ENCODE measurements around the gene ATXN10. TPM values are rescaled to one million over a fixed set of nuclear protein-coding genes. Genes with fewer than 3 reads are reported as not detected.
"Not testable (repeated sequence)": the region's sequence is repeated elsewhere in the genome, so short reads cannot be mapped to it uniquely, and the experiment has no call there.

Gene ATXN10
- total RNA-seq, 1 experiment from 2014 or later = 303 TPM

- peak overlapping the region; percentile 76 for H3K4me2 ChIP-seq
- intact Hi-C loops (cut with micrococcal nuclease; ENCODE audit: unreplicated experiment) = no loop called here
- H4K20me1 ChIP-seq (ENCODE audit: insufficient read depth) = no peaks in the 10 kb centered on the region
- H3K27ac ChIP-seq = peak overlapping the region; percentile 97
- DNase-seq = no peak
- peaks cover 33% of the 10 kb centered on the region for H3K36me3 ChIP-seq (ENCODE audit: low read depth)
- H3K79me2 ChIP-seq (ENCODE audit: low read depth) = peaks cover 100% of the 10 kb centered on the region
- peaks cover 60% of the 10 kb centered on the region for H3F3A ChIP-seq (ENCODE audit: insufficient read depth, low read depth)
- H3K9me2 ChIP-seq (ENCODE audit: insufficient read depth) = no peaks in the 10 kb centered on the region
- peaks cover 98% of the 10 kb centered on the region for H3K4me1 ChIP-seq (replicated peaks; ENCODE audit: insufficient read depth)
- POLR2A ChIA-PET (ENCODE audit: unreplicated experiment) = interaction anchor here (0.6 to 0.8 kb wide), 5 partner anchors 9 to 123 kb away, joined by 3 to 11 read pairs (median 3); no protein-coding TSS in a partner anchor
- no peaks in the 10 kb centered on the region for H3K27me3 ChIP-seq (ENCODE audit: insufficient read depth, low read depth)
- TF ChIP-seq EZH2 (IDR thresholded peaks at IDR 0.05; ENCODE audit: low read depth) (no peak), CTCF (conservative IDR thresholded peaks at IDR 0.05) (no peak)
- no peaks in the 10 kb centered on the region for H3K9me3 ChIP-seq (ENCODE audit: insufficient read depth, low read depth)
- CTCF ChIA-PET = interaction anchor here (0.5 kb wide), 1 partner anchor 22 kb away, joined by 3 read pairs; no protein-coding TSS in a partner anchor
- BruUV-seq (replicated peaks) = no TSS peak
- no peak overlapping the region for H3K4me3 ChIP-seq
- no peak overlapping the region for H2AFZ ChIP-seq
These were observed 7.6 kb downstream of the ATXN10 start for GRCh38 chr22:45678961-45679912.

GRCh38 chr22:45680932-45681700 lies 9.5 kb downstream of the ATXN10 start:
- no peaks in the 10 kb centered on the region for H3K9me3 ChIP-seq (ENCODE audit: insufficient read depth, low read depth)
- H2AFZ ChIP-seq = no peak overlapping the region
- peaks cover 70% of the 10 kb centered on the region for H3F3A ChIP-seq (ENCODE audit: insufficient read depth, low read depth)
- no peaks in the 10 kb centered on the region for H3K9me2 ChIP-seq (ENCODE audit: insufficient read depth)
- peak overlapping the region; percentile 97 for H3K27ac ChIP-seq
- DNase-seq = peak; percentile 34 to 89
- BruUV-seq (replicated peaks) = no TSS peak
- POLR2A ChIA-PET (ENCODE audit: unreplicated experiment) = interaction anchor here (0.5 to 0.9 kb wide), 5 partner anchors 9 to 486 kb away, joined by 4 to 18 read pairs (median 6); partner anchors contain the start of gene ATXN10
- intact Hi-C loops (cut with micrococcal nuclease; ENCODE audit: unreplicated experiment) = loop anchor here (2.0 kb wide), 1 partner anchor 96 kb away; no protein-coding TSS in a partner anchor
- H3K4me2 ChIP-seq = peak overlapping the region; percentile 76
- peak overlapping the region; percentile 36 for H3K4me3 ChIP-seq
- TF ChIP-seq EZH2 (IDR thresholded peaks at IDR 0.05; ENCODE audit: low read depth) (no peak), CTCF (conservative IDR thresholded peaks at IDR 0.05) (no peak)
- H3K36me3 ChIP-seq (ENCODE audit: low read depth) = peaks cover 22% of the 10 kb centered on the region
- CTCF ChIA-PET = no interaction called here
- no peaks in the 10 kb centered on the region for H3K27me3 ChIP-seq (ENCODE audit: insufficient read depth, low read depth)
- H3K79me2 ChIP-seq (ENCODE audit: low read depth) = peaks cover 100% of the 10 kb centered on the region
- peaks cover 100% of the 10 kb centered on the region for H3K4me1 ChIP-seq (replicated peaks; ENCODE audit: insufficient read depth)
- H4K20me1 ChIP-seq (ENCODE audit: insufficient read depth) = no peaks in the 10 kb centered on the region

DNA sequence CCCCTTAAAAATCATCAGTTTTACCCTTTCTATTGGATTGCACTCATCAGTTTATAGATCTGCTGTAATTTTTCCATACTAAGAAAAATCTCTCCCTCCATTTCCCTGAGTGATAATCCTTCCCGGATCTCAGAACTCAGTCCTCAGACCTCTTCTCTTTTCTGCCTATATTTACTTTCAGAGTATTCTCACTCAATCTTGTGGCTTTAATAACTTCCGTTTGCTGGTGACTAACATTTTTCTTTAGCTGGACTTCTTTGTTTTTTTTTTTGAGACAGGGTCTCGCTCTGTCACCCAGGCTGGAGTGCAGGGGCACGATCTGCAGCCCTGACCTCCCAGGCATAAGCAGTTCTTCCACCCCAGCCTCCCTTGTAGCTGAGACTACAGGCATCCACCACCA lies 10.4 kb downstream of the ATXN10 start:
- Histone ChIP-seq H3K36me3 (ENCODE audit: low read depth) (peaks cover 16% of the 10 kb centered on the region; the same call in 1 of the 2 replicates), H3K4me1 (replicated peaks; ENCODE audit: insufficient read depth) (peaks cover 100% of the 10 kb centered on the region), H3K27ac (peak overlapping the region; percentile 97), H3F3A (ENCODE audit: insufficient read depth, low read depth) (peaks cover 78% of the 10 kb centered on the region), H2AFZ (no peak overlapping the region), H3K4me3 (peak overlapping the region; percentile 36; the same call in 1 of the 2 replicates), H4K20me1 (ENCODE audit: insufficient read depth) (no peaks in the 10 kb centered on the region), H3K79me2 (ENCODE audit: low read depth) (peaks cover 100% of the 10 kb centered on the region), H3K27me3 (ENCODE audit: insufficient read depth, low read depth) (no peaks in the 10 kb centered on the region), H3K9me2 (ENCODE audit: insufficient read depth) (no peaks in the 10 kb centered on the region), H3K9me3 (ENCODE audit: insufficient read depth, low read depth) (no peaks in the 10 kb centered on the region), H3K4me2 (peak overlapping the region; percentile 76)
- intact Hi-C loops (cut with micrococcal nuclease; ENCODE audit: unreplicated experiment) = no loop called here
- no peak for DNase-seq
- ChIA-PET POLR2A (ENCODE audit: unreplicated experiment) (interaction anchor here (0.6 kb wide), 1 partner anchor 217 kb away, joined by 4 read pairs; no protein-coding TSS in a partner anchor), CTCF (no interaction called here)
- BruUV-seq (replicated peaks) = no TSS peak
- no peak for TF ChIP-seq CTCF (conservative IDR thresholded peaks at IDR 0.05)
- TF ChIP-seq EZH2 (IDR thresholded peaks at IDR 0.05; ENCODE audit: low read depth) = no peak

DNA sequence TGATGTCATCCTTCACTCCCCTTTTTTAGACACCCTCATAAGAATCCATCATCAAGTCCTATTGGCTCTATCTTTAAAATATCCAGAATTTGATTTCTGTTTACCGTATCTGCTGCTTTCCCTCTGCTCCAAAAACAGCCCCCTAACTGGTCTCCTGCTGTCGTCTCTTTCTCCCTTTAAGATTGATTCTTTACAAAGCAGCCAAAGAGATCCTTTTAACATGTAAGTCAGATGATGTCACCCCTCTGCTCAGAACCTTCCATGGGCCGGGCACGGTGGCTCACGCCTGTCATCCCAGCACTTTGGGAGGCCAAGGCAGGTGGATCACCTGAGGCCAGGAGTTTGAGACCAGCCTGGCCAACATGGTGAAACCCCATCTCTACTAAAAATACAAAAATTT lies 11.1 kb downstream of the ATXN10 start:
- Histone ChIP-seq H3K4me2 (peak overlapping the region; percentile 76; the same call in 1 of the 2 replicates), H3K36me3 (ENCODE audit: low read depth) (peaks cover 19% of the 10 kb centered on the region; the same call in 1 of the 2 replicates), H3F3A (ENCODE audit: insufficient read depth, low read depth) (peaks cover 83% of the 10 kb centered on the region), H3K79me2 (ENCODE audit: low read depth) (peaks cover 100% of the 10 kb centered on the region), H3K4me1 (replicated peaks; ENCODE audit: insufficient read depth) (peaks cover 100% of the 10 kb centered on the region), H3K27ac (peak overlapping the region; percentile 97)
- H2AFZ ChIP-seq; H4K20me1 ChIP-seq (ENCODE audit: insufficient read depth); H3K9me2 ChIP-seq (ENCODE audit: insufficient read depth); H3K9me3 ChIP-seq (ENCODE audit: insufficient read depth, low read depth); intact Hi-C loops (cut with micrococcal nuclease; ENCODE audit: unreplicated experiment); H3K4me3 ChIP-seq; DNase-seq; BruUV-seq (replicated peaks); POLR2A ChIA-PET (ENCODE audit: unreplicated experiment); CTCF ChIA-PET; H3K27me3 ChIP-seq (ENCODE audit: insufficient read depth, low read depth): not testable (repeated sequence)

All from PC-9 (cell line).